ENCODE measurements around the gene PIGR.

DNA sequence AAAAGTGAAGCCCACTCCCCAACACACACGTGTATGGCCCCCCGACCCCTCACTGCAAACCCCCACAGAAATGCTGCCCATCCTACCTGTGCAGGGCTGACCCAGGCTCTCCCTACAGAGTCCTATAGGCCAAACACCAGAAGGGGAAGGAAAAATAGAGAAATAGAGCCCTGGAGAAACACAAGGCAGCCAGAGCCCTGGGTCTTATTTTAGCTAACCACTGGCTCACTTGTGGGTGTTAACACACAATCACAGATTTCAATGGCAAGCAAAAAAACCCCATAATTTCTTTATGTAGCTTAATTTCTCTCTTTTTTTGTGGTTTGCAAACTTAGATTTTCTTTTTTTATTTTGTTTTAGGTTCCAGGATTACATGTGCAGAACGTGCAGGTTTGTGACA is 989 bp upstream of the PIGR start:
- TF ChIP-seq, protein P1, sequence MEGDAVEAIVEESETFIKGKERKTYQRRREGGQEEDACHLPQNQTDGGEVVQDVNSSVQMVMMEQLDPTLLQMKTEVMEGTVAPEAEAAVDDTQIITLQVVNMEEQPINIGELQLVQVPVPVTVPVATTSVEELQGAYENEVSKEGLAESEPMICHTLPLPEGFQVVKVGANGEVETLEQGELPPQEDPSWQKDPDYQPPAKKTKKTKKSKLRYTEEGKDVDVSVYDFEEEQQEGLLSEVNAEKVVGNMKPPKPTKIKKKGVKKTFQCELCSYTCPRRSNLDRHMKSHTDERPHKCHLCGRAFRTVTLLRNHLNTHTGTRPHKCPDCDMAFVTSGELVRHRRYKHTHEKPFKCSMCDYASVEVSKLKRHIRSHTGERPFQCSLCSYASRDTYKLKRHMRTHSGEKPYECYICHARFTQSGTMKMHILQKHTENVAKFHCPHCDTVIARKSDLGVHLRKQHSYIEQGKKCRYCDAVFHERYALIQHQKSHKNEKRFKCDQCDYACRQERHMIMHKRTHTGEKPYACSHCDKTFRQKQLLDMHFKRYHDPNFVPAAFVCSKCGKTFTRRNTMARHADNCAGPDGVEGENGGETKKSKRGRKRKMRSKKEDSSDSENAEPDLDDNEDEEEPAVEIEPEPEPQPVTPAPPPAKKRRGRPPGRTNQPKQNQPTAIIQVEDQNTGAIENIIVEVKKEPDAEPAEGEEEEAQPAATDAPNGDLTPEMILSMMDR (optimal IDR thresholded peaks at IDR 0.05 in 1 of 3, IDR thresholded peaks at IDR 0.05 in 1 of 3, conservative IDR thresholded peaks at IDR 0.05 in 1 of 3; ENCODE audit: extremely low read depth in 1 of 3, insufficient read depth in 2 of 3, low read length in 3 of 3) = no peak
- no peak for TF ChIP-seq EZH2 (IDR thresholded peaks at IDR 0.05; ENCODE audit: low read length)

Measured in keratinocyte (primary cell).